GM21515 (cell line): Measurements from ENCODE around the gene FAM25A.

Experiments used
- ATAC-seq: cut with Tn5 transposase; IDR thresholded peaks from one replicate; pipeline ENCODE4 v1.9.1; 2021; ENCODE audit not compliant: unreplicated experiment

FAM25A gene

DNA sequence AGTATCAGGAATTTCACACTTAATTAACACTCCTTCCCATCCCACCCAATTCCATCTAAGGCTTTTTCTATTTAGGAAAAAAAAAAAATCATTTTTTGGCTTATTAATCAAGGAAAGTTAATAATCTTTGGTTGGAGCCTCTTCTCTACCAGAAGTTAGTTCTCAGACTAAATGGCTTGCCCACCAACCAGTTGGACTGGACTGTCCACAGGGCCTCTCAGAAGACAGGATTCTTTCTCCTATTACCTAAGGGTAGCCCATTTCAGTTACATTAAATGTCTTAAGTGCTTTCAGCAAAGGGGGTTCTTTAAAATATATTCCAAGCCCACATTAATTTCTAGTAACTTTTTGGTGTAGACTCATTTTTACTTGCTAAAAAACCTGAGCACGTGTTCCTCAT, 39.3 kb downstream of the FAM25A start:
- no peak for ATAC-seq

DNA sequence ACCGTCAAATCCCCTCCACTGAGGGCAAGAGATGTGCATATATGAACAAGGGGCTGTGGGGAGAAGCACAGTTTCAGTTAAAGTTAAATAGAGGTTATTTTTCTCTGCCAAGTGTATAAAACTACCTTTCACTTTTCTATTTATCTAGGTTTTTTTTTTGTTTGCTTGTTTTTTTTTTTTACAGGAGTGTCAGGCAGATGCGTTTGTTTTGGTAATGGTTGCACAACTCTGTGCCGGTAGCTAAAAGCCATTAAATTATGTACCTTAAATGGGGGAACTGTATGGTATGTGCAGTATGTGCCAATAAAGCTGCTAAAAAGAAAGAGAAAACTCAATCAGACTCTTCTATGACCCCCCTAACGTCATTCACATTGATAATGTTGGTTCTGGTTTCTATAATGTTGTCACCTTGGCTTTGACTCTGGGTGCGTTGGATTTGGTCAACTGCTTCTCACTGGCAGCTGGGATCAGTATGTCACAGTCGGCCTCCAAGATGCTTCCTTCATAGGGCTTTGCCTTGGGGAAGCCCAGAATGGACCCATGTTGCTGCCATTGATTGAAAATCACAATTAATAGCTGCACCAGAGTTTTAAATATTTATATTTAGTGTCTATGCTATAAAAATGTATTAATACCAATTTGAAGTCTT, 40.3 kb downstream of the FAM25A start:
- ATAC-seq: no peak

DNA sequence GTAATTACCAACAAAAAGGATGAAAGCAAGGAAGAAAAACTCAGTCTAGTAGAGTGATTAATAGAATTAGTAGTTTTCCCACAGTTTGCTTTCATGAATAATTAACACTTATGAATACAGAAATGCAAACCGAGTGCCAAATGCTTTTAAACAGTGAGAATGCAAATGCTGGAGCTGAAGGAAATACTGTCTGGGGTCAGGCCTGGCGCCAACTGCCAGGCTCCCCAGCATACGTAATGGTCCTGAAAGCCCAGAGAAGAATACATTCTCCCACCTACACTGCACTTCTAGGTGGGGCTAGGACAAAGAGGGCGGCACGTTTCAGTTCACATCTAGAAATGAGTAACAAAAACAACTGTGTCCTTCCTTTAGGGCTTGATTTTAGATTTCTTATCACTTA, 44.6 kb downstream of the FAM25A start:
- ATAC-seq: no peak

DNA sequence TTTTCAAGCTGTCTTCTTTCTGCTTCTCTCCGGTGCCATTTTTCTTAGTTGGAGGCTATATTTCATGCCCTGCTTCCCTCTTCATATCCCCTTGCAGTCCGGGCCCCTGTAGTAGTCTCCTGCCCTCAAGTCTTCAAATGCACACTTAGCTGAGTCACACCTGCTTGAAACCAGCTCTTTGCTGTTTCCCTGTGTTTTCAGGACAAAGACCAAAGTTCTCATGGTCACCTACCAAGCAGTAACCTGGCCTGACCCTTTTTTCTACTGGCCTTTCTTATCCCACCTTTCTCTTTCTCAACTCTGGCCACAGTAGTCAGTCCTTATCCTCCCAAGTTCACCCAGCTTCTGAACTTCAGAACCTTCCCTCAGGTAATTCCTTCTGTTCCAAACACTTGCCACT, 46.1 kb downstream of the FAM25A start:
- no peak for ATAC-seq

DNA sequence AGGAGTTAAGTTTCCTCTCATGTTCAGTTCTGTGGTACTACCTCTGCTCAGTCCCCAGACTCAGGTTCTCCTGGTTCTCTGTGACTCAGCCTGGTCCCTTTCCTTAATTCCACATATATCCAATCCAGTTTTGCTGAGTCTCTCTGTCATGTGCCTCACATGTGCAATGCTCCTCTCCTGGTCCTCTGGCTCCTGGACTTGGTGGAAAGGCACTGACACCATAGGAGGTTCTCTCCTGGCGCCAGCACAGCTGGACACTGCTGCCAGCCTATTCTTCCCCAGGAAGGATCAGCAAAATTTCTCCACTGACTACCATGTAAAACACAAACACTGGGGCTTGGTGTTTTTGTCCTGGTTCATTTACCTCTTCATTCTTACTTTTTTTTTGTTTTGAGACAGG, 46.8 kb downstream of the FAM25A start:
- no peak for ATAC-seq

DNA sequence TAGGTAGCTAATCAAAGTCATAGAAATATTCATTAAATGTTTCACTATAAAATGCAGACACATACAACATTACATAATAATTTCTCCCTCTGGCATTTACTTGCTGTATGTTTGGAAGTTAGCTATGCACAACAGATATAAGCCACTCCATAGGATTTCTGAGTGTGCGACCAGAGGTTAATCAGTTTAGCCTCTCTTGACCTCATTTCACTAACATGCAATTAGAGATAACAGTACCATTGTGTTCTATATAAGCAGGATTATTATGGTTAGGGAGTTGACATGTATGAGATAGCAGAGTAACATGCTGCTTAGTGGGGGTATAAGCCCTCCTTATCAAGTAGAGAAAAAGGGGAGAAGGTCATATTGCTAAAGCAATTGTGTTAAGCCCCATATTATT, 48.2 kb downstream of the FAM25A start:
- no peak for ATAC-seq

DNA sequence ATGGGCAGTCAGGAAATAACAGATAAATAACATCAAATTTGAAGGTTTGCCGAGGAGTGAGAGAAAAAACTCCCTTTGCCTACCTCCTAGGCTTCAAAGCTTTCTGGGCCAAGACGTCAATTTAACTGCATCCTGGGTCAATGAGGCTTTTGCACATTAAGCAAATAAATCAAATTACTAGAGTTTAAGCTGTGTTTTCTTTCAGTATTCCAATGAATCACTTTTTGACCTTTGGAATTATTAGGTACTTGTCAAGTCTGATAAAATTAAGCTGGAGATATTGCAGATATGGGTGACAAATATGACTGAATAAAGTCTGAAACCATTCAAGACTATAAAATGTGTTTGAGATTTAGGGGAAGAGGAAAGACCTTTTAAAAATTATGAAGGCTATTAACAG, 52.4 kb downstream of the FAM25A start:
- ATAC-seq: no peak
